ENCODE results near the gene TMEM163.

The TMEM163 gene

GRCh38 chr2:134491771-134492441 is 226.9 kb downstream of the TMEM163 start:
- POLR2A ChIA-PET = no interaction called here
- H3K4me3 ChIP-seq (ENCODE audit: low read depth, low read length) = no peak overlapping the region
- H3K27ac ChIP-seq (ENCODE audit: extremely low read depth, low read depth, low read length) = no peak overlapping the region
- H3K36me3 ChIP-seq (ENCODE audit: control insufficient read depth in 2 of 2, insufficient read depth in 1 of 2, low read length in 2 of 2) = no peaks in the 10 kb centered on the region
- TF ChIP-seq HIC1 (tag by site-specific recombination; IDR thresholded peaks at IDR 0.05) (no peak), ZNF140 (tag by site-specific recombination; IDR thresholded peaks at IDR 0.05) (peak; percentile 21; the same call in 1 of the 2 replicates)
- CTCF ChIA-PET = interaction anchor here (1.5 kb wide), 1 partner anchor 41 kb away, joined by 5 read pairs; no protein-coding TSS in a partner anchor
- no peaks in the 10 kb centered on the region for H3K4me1 ChIP-seq (ENCODE audit: control insufficient read depth, insufficient read depth, low read length)
- H3K9me3 ChIP-seq (ENCODE audit: control insufficient read depth, insufficient read depth, low read depth, low read length) = no peaks in the 10 kb centered on the region

GRCh38 chr2:134491022-134491421 is 227.8 kb downstream of the TMEM163 start:
- POLR2A ChIA-PET = no interaction called here

More at GRCh38 chr2:134491022-134491421, 227.8 kb downstream of the TMEM163 start:
- no peak overlapping the region for H3K27ac ChIP-seq (ENCODE audit: extremely low read depth, low read depth, low read length)
- CTCF ChIA-PET = interaction anchor here (1.5 kb wide), 1 partner anchor 40 kb away, joined by 5 read pairs; no protein-coding TSS in a partner anchor
- no peaks in the 10 kb centered on the region for H3K4me1 ChIP-seq (ENCODE audit: control insufficient read depth, insufficient read depth, low read length)
- H3K9me3 ChIP-seq (ENCODE audit: control insufficient read depth, insufficient read depth, low read depth, low read length) = no peaks in the 10 kb centered on the region
- H3K36me3 ChIP-seq (ENCODE audit: control insufficient read depth in 2 of 2, insufficient read depth in 1 of 2, low read length in 2 of 2) = no peaks in the 10 kb centered on the region
- no peak for TF ChIP-seq MEIS1 (CRISPR knock-in tag; IDR thresholded peaks at IDR 0.05; ENCODE audit: borderline replicate concordance)
- TF ChIP-seq PRDM10 (tag by site-specific recombination; IDR thresholded peaks at IDR 0.05) = no peak
- no peak for TF ChIP-seq ZBTB21 (tag by site-specific recombination; IDR thresholded peaks at IDR 0.05)
- no peak for TF ChIP-seq PRDM4 (tag by site-specific recombination; IDR thresholded peaks at IDR 0.05)
- no peak for TF ChIP-seq ZNF311 (tag by site-specific recombination; IDR thresholded peaks at IDR 0.05; ENCODE audit: borderline replicate concordance)
- no peak for TF ChIP-seq ZNF830 (tag by site-specific recombination; IDR thresholded peaks at IDR 0.05; ENCODE audit: low read depth)
- no peak for TF ChIP-seq ATF2 (tag by site-specific recombination; IDR thresholded peaks at IDR 0.05; ENCODE audit: low read depth)
- no peak for TF ChIP-seq ZNF549 (tag by site-specific recombination; IDR thresholded peaks at IDR 0.05)
- H3K4me3 ChIP-seq (ENCODE audit: low read depth, low read length) = no peak overlapping the region
